CD14-positive monocyte (primary cell): Measurements from ENCODE around the gene N4BP2L2. TPM values are rescaled to one million over a fixed set of nuclear protein-coding genes. Genes with fewer than 3 reads are reported as not detected.

Source experiments
- DNase-seq, 3 donors: peaks; one replicate each; pipeline ENCODE4 v3.0.0-alpha.2; 2011 to 2022
- H2AFZ ChIP-seq: 2 replicates; pipeline ENCODE4 v1.6.0; 2012; ENCODE audit warnings: mild to moderate bottlenecking, low read depth, low read length, inconsistent platforms; ENCODE audit not compliant: insufficient read depth, poor library complexity, severe bottlenecking
- H3K27ac ChIP-seq, 2 donors: 1 replicate in 1 of 2; 2 replicates in 1 of 2; pipeline ENCODE4 v1.5.1; 2012 to 2013; ENCODE audit warnings: low read length in 2 of 2, control low read depth in 1 of 2, inconsistent platforms in 1 of 2, low read depth in 1 of 2, mild to moderate bottlenecking in 1 of 2
- H3K27me3 ChIP-seq, 2 donors: one replicate each; pipeline versions ENCODE4 v1.6.0 to v1.6.1; 2011 to 2013; ENCODE audit warnings: low read length in 2 of 2; ENCODE audit not compliant: control insufficient read depth in 2 of 2, insufficient read depth in 2 of 2
- H3K36me3 ChIP-seq, 2 donors: replicated peaks in 1 of 2; 1 replicate in 1 of 2; 2 replicates in 1 of 2; pipeline versions ENCODE4 v1.5.1 to v1.6.1; 2012 to 2013; ENCODE audit warnings: low read length in 2 of 2, control low read depth in 1 of 2, inconsistent platforms in 1 of 2, mild to moderate bottlenecking in 1 of 2; ENCODE audit not compliant: insufficient read depth in 2 of 2, control insufficient read depth in 1 of 2
- H3K4me1 ChIP-seq, 2 donors: 1 replicate in 1 of 2; 2 replicates in 1 of 2; pipeline versions ENCODE4 v1.5.1 to v1.6.1; 2012 to 2013; ENCODE audit warnings: low read length in 2 of 2, control low read depth in 1 of 2, inconsistent platforms in 1 of 2, mild to moderate bottlenecking in 1 of 2, moderate library complexity in 1 of 2; ENCODE audit not compliant: insufficient read depth in 2 of 2, control insufficient read depth in 1 of 2
- H3K4me2 ChIP-seq: replicated peaks from 2 replicates; pipeline ENCODE3; 2012; ENCODE audit warnings: low read length, moderate library complexity, mild to moderate bottlenecking; ENCODE audit not compliant: poor library complexity, severe bottlenecking; ENCODE audit errors: extremely low read depth
- H3K4me3 ChIP-seq, 3 experiments: fragments of 200-600 bp in 1 of 3; sonication (generic) in 1 of 3; replicated peaks in 1 of 3; 1 replicate in 2 of 3; 2 replicates in 1 of 3; pipeline ENCODE4 v1.5.1; 2011 to 2013; ENCODE audit warnings: low read length in 3 of 3, mild to moderate bottlenecking in 3 of 3, control low read depth in 2 of 3, low read depth in 2 of 3, inconsistent platforms in 1 of 3, moderate library complexity in 1 of 3
- H3K79me2 ChIP-seq: 2 replicates; pipeline ENCODE4 v1.6.0; 2012; ENCODE audit warnings: mild to moderate bottlenecking, control low read depth, inconsistent platforms, low read length, moderate library complexity; ENCODE audit not compliant: insufficient read depth
- H3K9ac ChIP-seq: 2 replicates; pipeline ENCODE4 v1.6.0; 2017; ENCODE audit warnings: low read length, mild to moderate bottlenecking; ENCODE audit not compliant: insufficient read depth, poor library complexity, severe bottlenecking
- H3K9me3 ChIP-seq, 2 donors: replicated peaks in 1 of 2; 1 replicate in 1 of 2; 2 replicates in 1 of 2; pipeline versions ENCODE4 v1.5.1 to v1.6.1; 2012 to 2013; ENCODE audit warnings: low read length in 2 of 2, control low read depth in 1 of 2; ENCODE audit not compliant: control insufficient read depth in 1 of 2, insufficient read depth in 1 of 2
- H4K20me1 ChIP-seq: 2 replicates; pipeline ENCODE4 v1.6.0; 2012; ENCODE audit warnings: mild to moderate bottlenecking, low read length, control low read depth, moderate library complexity; ENCODE audit not compliant: insufficient read depth
- H3K27ac Mint-ChIP-seq, 7 donors: one replicate each; pipeline ENCODE4 v1.8.0; 2020; ENCODE audit warnings: mild to moderate bottlenecking in 7 of 7, mixed read lengths in 7 of 7, moderate library complexity in 6 of 7, inconsistent platforms in 2 of 7
- H3K27me3 Mint-ChIP-seq, 3 donors: one replicate each; pipeline ENCODE4 v1.8.0; 2021 to 2022; ENCODE audit warnings: low read depth in 3 of 3, mild to moderate bottlenecking in 3 of 3, mixed read lengths in 3 of 3, moderate library complexity in 3 of 3, inconsistent platforms in 1 of 3
- H3K36me3 Mint-ChIP-seq, 2 donors: one replicate each; pipeline ENCODE4 v1.8.0; 2020; ENCODE audit warnings: mixed read lengths in 2 of 2, inconsistent platforms in 1 of 2, mild to moderate bottlenecking in 1 of 2
- H3K4me1 Mint-ChIP-seq: one replicate; pipeline ENCODE4 v1.8.0; 2020; ENCODE audit warnings: mild to moderate bottlenecking, mixed read lengths
- H3K4me3 Mint-ChIP-seq, 2 donors: one replicate each; pipeline ENCODE4 v1.8.0; 2020; ENCODE audit warnings: mild to moderate bottlenecking in 2 of 2, mixed read lengths in 2 of 2, moderate library complexity in 1 of 2
- H3K9me3 Mint-ChIP-seq, 7 donors: one replicate each; pipeline ENCODE4 v1.8.0; 2020 to 2022; ENCODE audit warnings: mixed read lengths in 7 of 7, mild to moderate bottlenecking in 6 of 7, moderate library complexity in 6 of 7, inconsistent platforms in 2 of 7
- CTCF ChIP-seq: fragments of 200-600 bp; IDR thresholded peaks from one replicate; pipeline ENCODE4 v1.8.0; 2022; ENCODE audit warnings: antibody characterized with exemption, mild to moderate bottlenecking
- WGBS: methylation state at CpG from one replicate; pipeline ENCODE4 v1.1.5; 2013; ENCODE audit warnings: missing lambda C conversion rate; ENCODE audit not compliant: insufficient coverage; 5-methylcytosine and 5-hydroxymethylcytosine counted together
- intact Hi-C, 2 donors: fragments of 100-400 bp; cut with micrococcal nuclease; formaldehyde crosslinking; loops; one replicate each; pipeline versions ENCODE4 v1.15.0 to v1.15.1; 2023
- polyA plus RNA-seq, 3 donors: library from polyadenylated mRNA; depleted of rRNA in 1 of 3; unstranded in 2 of 3; stranded (reverse) in 1 of 3; fragments of 300-500 nt in 2 of 3; fragments of >200 nt in 1 of 3; fragmentation: Illumina TruSeq in 2 of 3; gene quantifications; 1 replicate in 2 of 3; 2 replicates in 1 of 3; pipeline ENCODE4 v1.2.3, GENCODE V29; 2012 to 2021

Gene N4BP2L2
- polyA plus RNA-seq, 3 donors = 94.2 to 105 (median 96.4) TPM

- Mint-ChIP-seq H3K4me3 (no peak overlapping the region), H3K27me3 (peaks cover 0 to 2% (median 2%) of the 10 kb centered on the region in 3 donors), H3K27ac (no peak overlapping the region), H3K9me3 (no peaks in the 10 kb centered on the region), H3K36me3 (peaks cover 2% of the 10 kb centered on the region in 2 donors), H3K4me1 (peaks cover 21% of the 10 kb centered on the region)
- Histone ChIP-seq H4K20me1 (no peaks in the 10 kb centered on the region), H3K79me2 (no peaks in the 10 kb centered on the region), H3K27me3 (no peaks in the 10 kb centered on the region), H3K4me1 (peaks cover 21 to 24% of the 10 kb centered on the region in 2 donors), H2AFZ (no peak overlapping the region), H3K9me3 (no peaks in the 10 kb centered on the region), H3K4me3 (no peak overlapping the region), H3K27ac (no peak overlapping the region), H3K4me2 (no peak overlapping the region), H3K36me3 (no peaks in the 10 kb centered on the region), H3K9ac (no peak overlapping the region)
- DNase-seq = no peak
- no peak for TF ChIP-seq CTCF
- intact Hi-C loops = no loop called here
- WGBS = 100% methylated on average over 3 of the region's 3 CpGs
These were observed 105.7 kb downstream of the N4BP2L2 start for GRCh38 chr13:32432856-32433255.

GRCh38 chr13:32431361-32431760, 107.2 kb downstream of the N4BP2L2 start:
- intact Hi-C loops = no loop called here
- H3K27me3 ChIP-seq = no peaks in the 10 kb centered on the region
- H3K4me1 ChIP-seq = peaks cover 24 to 26% of the 10 kb centered on the region in 2 donors
- H3K79me2 ChIP-seq = peaks cover 13% of the 10 kb centered on the region
- no peaks in the 10 kb centered on the region for H3K9me3 ChIP-seq
- no peak overlapping the region for H2AFZ ChIP-seq
- H3K9ac ChIP-seq = no peak overlapping the region
- peaks cover 24% of the 10 kb centered on the region for H3K4me1 Mint-ChIP-seq
- H3K4me2 ChIP-seq = no peak overlapping the region
- H3K27ac Mint-ChIP-seq = no peak overlapping the region
- no peaks in the 10 kb centered on the region for H4K20me1 ChIP-seq
- H3K36me3 ChIP-seq = no peaks in the 10 kb centered on the region
- peaks cover 0 to 3% (median 0%) of the 10 kb centered on the region in 7 donors for H3K9me3 Mint-ChIP-seq
- H3K4me3 Mint-ChIP-seq = no peak overlapping the region
- no peak overlapping the region for H3K4me3 ChIP-seq
- H3K36me3 Mint-ChIP-seq = peaks cover 2% of the 10 kb centered on the region in 2 donors
- WGBS = no CpG with 5 or more reads among the region's 5 CpGs
- no peak for TF ChIP-seq CTCF
- H3K27ac ChIP-seq = no peak overlapping the region
- H3K27me3 Mint-ChIP-seq = peaks cover 0 to 3% (median 2%) of the 10 kb centered on the region in 3 donors
- DNase-seq = no peak
